HG03378 (cell line): ENCODE data around the gene IQCH.

ENCODE experiments used
- ATAC-seq: cut with Tn5 transposase; IDR thresholded peaks from one replicate; pipeline ENCODE4 v1.9.1; 2021; ENCODE audit warnings: mild to moderate bottlenecking, moderate library complexity; ENCODE audit not compliant: unreplicated experiment

The IQCH gene

GRCh38 chr15:67521783-67522568, 267.4 kb downstream of the IQCH start:
- no peak for ATAC-seq

GRCh38 chr15:67523330-67523729, 268.7 kb downstream of the IQCH start:
- ATAC-seq = no peak

- no peak for ATAC-seq
Observed at GRCh38 chr15:67524235-67524634, 269.6 kb downstream of the IQCH start.

- ATAC-seq = no peak
Observed at GRCh38 chr15:67528513-67528912, 273.9 kb downstream of the IQCH start.

- ATAC-seq = no peak
Observed at GRCh38 chr15:67531379-67531914, 276.9 kb downstream of the IQCH start.

- ATAC-seq = no peak
Observed at GRCh38 chr15:67533873-67534272, 279.3 kb downstream of the IQCH start.

- ATAC-seq = no peak
Observed at GRCh38 chr15:67534360-67534759, 279.8 kb downstream of the IQCH start.

GRCh38 chr15:67537771-67538170, 283.2 kb downstream of the IQCH start:
- ATAC-seq = no peak

- ATAC-seq = no peak
Observed at GRCh38 chr15:67542420-67543347, 288.1 kb downstream of the IQCH start, which contains the start of gene MAP2K5. TSS of gene MAP2K5 (plus strand) at chr15:67542703. CDS start at chr15:67543336, 633 bp downstream.

- no peak for ATAC-seq
Observed at GRCh38 chr15:67543348-67543718, 288.7 kb downstream of the IQCH start.

- ATAC-seq = no peak
Observed at GRCh38 chr15:67544475-67544874, 289.9 kb downstream of the IQCH start.

GRCh38 chr15:67545864-67546263, 291.3 kb downstream of the IQCH start:
- no peak for ATAC-seq

- no peak for ATAC-seq
Observed at GRCh38 chr15:67547064-67547463, 292.5 kb downstream of the IQCH start.

GRCh38 chr15:67547836-67548235, 293.2 kb downstream of the IQCH start:
- no peak for ATAC-seq

GRCh38 chr15:67548236-67548852, 293.8 kb downstream of the IQCH start:
- no peak for ATAC-seq

- no peak for ATAC-seq
Observed at GRCh38 chr15:67548862-67549651, 294.5 kb downstream of the IQCH start.

GRCh38 chr15:67549736-67550135, 295.1 kb downstream of the IQCH start:
- no peak for ATAC-seq

- no peak for ATAC-seq
Observed at GRCh38 chr15:67550522-67550921, 295.9 kb downstream of the IQCH start.

GRCh38 chr15:67551207-67551743, 296.7 kb downstream of the IQCH start:
- ATAC-seq = no peak
